PFSK-1 (cell line): ENCODE data around the gene SPATA16.

Experiments used
- FOXP2 ChIP-seq: optimal IDR thresholded peaks from 2 replicates; pipeline ENCODE3; 2011; ENCODE audit warnings: borderline replicate concordance, control low read depth, inconsistent platforms; ENCODE audit not compliant: insufficient read depth; ENCODE audit errors: extremely low read length, extremely low read depth
- POLR2AphosphoS5 ChIP-seq: IDR thresholded peaks from 2 replicates; pipeline ENCODE4 v1.6.1; 2012; ENCODE audit warnings: low read depth, mild to moderate bottlenecking, control low read depth, low read length, moderate library complexity
- SIN3A ChIP-seq: IDR thresholded peaks from 2 replicates; pipeline ENCODE4 v1.6.1; 2012; ENCODE audit warnings: mild to moderate bottlenecking, low read length, moderate library complexity, borderline replicate concordance; ENCODE audit not compliant: insufficient read depth
- TAF1 ChIP-seq: IDR thresholded peaks from 2 replicates; pipeline ENCODE4 v1.6.1; 2012; ENCODE audit warnings: low read length, control low read depth, borderline replicate concordance; ENCODE audit not compliant: insufficient read depth
- TF ChIP-seq, protein P1 (sequence below), 2 experiments: IDR thresholded peaks; 2 replicates each; pipeline versions ENCODE4 v1.6.1 to v1.8.0; 2011 to 2012; ENCODE audit warnings: low read depth in 2 of 2, low read length in 2 of 2, control low read depth in 1 of 2, inconsistent platforms in 1 of 2, mild to moderate bottlenecking in 1 of 2, moderate library complexity in 1 of 2; ENCODE audit not compliant: insufficient read depth in 1 of 2

DNA sequence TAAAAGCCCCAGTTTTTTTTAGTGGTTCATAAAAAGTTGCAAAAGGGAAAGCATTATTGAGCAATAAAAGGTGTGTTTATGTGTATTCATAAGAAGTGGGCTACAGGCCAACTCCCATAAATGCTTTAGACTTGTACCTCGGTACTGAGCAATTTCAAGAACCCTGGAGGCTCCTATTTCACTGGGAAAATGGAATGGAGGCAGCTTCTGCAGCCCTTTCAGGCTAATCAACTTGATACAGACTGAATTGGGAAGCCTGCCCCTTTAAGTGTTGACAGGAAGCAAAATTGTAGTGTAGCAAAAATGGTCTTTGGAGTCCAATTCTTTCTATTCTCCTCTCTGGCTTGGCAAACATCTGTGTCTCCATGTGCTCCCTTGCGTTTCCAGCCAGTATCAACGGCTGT, 271.7 kb downstream of the SPATA16 start:
- TF ChIP-seq SIN3A, result no peak
- no peak for TF ChIP-seq POLR2AphosphoS5
- TF ChIP-seq TAF1, result no peak
- TF ChIP-seq, protein P1, sequence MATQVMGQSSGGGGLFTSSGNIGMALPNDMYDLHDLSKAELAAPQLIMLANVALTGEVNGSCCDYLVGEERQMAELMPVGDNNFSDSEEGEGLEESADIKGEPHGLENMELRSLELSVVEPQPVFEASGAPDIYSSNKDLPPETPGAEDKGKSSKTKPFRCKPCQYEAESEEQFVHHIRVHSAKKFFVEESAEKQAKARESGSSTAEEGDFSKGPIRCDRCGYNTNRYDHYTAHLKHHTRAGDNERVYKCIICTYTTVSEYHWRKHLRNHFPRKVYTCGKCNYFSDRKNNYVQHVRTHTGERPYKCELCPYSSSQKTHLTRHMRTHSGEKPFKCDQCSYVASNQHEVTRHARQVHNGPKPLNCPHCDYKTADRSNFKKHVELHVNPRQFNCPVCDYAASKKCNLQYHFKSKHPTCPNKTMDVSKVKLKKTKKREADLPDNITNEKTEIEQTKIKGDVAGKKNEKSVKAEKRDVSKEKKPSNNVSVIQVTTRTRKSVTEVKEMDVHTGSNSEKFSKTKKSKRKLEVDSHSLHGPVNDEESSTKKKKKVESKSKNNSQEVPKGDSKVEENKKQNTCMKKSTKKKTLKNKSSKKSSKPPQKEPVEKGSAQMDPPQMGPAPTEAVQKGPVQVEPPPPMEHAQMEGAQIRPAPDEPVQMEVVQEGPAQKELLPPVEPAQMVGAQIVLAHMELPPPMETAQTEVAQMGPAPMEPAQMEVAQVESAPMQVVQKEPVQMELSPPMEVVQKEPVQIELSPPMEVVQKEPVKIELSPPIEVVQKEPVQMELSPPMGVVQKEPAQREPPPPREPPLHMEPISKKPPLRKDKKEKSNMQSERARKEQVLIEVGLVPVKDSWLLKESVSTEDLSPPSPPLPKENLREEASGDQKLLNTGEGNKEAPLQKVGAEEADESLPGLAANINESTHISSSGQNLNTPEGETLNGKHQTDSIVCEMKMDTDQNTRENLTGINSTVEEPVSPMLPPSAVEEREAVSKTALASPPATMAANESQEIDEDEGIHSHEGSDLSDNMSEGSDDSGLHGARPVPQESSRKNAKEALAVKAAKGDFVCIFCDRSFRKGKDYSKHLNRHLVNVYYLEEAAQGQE (IDR thresholded peaks at IDR 0.05; ENCODE audit: insufficient read depth in 1 of 2, low read depth in 2 of 2, low read length in 2 of 2), result no peak
- no peak for TF ChIP-seq FOXP2
